CD4-positive, alpha-beta T cell treated with Interleukin-4 for 4 hours (primary cell): ENCODE results near the gene TAS1R1.

Experiments used
- DNase-seq: peaks from one replicate; pipeline ENCODE4 v3.0.0-alpha.2; 2020

Gene TAS1R1

GRCh38 chr1:6614019-6614928 lies 59.2 kb downstream of the TAS1R1 start:
- peak; percentile 36 for DNase-seq

GRCh38 chr1:6614929-6615785 lies 60.0 kb downstream of the TAS1R1 start:
- DNase-seq = no peak

GRCh38 chr1:6619045-6619444 lies 63.9 kb downstream of the TAS1R1 start:
- DNase-seq = no peak

- no peak for DNase-seq
These were observed 66.6 kb downstream of the TAS1R1 start for GRCh38 chr1:6621429-6622391.

GRCh38 chr1:6622396-6623152 lies 67.5 kb downstream of the TAS1R1 start:
- DNase-seq = no peak

- DNase-seq = no peak
These were observed 68.3 kb downstream of the TAS1R1 start for GRCh38 chr1:6623269-6623965.

GRCh38 chr1:6624710-6625583 lies 69.8 kb downstream of the TAS1R1 start, which contains the start of gene THAP3:
TSS of gene THAP3 (plus strand) at chr1:6624868. CDS start at chr1:6625219, 351 bp downstream.
- peak; percentile 88 for DNase-seq

- peak; percentile 11 for DNase-seq
These were observed 70.6 kb downstream of the TAS1R1 start for GRCh38 chr1:6625584-6626149.

GRCh38 chr1:6627031-6627430 lies 71.9 kb downstream of the TAS1R1 start:
- no peak for DNase-seq

- DNase-seq = no peak
These were observed 72.9 kb downstream of the TAS1R1 start for GRCh38 chr1:6627841-6628545.

- DNase-seq = no peak
These were observed 73.9 kb downstream of the TAS1R1 start for GRCh38 chr1:6628971-6629479.
